Limb (tissue), 2 donors: ENCODE data around the gene NUDT9.
"Not testable (repeated sequence)": the region's sequence is repeated elsewhere in the genome, so short reads cannot be mapped to it uniquely, and the experiment has no call there.

Source experiments
- DNase-seq, 2 donors: peaks; one replicate each; pipeline ENCODE4 v3.0.0-alpha.2; 2016; ENCODE audit errors: extremely low spot score in 2 of 2

Gene NUDT9

DNA sequence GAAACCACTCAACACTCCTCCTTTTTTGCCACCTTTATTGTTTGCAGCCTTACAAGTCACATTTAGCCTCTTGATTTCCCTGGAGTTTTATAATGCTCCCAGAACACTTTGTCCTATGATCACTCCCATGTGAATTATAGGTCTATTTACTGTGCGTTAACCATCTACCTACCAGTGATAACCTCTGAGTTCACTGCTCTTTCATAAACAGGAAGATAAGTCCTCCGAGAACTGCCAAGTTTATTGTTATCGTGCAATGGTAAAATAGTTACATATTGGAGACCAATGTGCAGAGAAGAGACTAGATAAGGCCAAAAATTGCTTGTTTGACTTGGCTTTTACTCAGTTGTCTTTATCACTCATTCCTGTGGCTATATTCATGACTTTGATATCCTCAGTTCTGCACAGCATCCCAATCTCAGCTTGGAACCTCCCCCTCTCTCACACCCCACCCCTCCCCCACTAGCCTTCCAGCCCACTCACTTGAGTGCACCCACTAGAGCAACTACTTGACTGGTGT, 12.9 kb upstream of the NUDT9 start:
- no peak for DNase-seq

DNA sequence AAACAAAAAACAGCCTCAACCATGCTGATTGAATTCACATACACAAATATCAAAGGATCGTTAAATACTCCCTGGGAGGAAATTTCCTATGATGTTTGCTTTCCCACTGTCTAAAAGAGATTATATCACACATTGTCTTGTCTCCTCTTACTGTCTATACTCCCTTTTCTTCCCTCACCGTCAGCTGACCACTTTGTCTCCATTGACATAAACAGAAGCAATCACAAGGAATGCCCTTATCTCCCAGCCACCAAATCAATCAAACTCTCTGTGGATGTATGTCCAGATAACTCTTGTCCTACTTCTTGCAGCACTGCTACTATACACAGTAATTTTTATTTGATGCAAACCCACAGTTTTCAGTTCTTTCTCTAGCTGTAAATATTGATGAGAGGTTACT, 12.2 kb upstream of the NUDT9 start:
- DNase-seq: no peak

DNA sequence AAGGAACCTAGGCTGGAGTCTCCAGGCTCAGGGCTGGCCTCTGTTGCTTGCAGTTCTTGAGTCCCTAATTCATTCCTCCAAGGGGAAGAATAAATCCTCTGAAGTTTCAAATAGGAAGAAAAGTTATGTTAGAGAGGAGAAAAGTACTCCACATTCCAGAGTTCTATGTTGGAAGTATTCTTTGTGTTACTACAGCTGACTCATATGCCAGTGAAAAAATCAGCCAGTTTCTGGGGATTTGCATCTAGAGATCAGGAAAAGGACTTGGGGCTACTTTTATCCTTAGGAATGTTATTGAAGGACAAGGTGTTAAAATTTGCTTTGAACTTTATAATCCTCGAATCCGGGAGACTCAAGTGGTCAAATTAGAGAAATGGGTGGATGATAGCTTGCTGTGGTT, 11.7 kb upstream of the NUDT9 start:
- no peak for DNase-seq

DNA sequence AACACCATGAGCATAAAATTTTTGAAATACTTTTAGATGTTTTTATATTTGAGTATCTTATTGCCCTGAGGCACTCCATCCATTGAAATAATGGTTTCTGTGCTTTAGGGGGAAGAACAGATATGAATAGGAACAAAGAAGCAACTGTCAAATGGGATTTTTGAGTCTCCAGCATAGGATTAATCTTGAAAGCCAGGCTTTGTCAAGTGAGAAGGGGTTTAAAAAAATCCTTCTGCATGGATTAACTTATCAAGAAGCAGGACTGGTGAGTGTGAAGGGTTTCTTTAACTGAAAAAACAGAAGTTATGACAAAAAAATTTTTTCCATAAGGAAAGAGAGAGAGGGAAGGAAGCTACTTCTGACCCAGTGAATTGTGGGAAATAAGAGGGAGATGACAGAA, 7.6 kb upstream of the NUDT9 start:
- no peak for DNase-seq

DNA sequence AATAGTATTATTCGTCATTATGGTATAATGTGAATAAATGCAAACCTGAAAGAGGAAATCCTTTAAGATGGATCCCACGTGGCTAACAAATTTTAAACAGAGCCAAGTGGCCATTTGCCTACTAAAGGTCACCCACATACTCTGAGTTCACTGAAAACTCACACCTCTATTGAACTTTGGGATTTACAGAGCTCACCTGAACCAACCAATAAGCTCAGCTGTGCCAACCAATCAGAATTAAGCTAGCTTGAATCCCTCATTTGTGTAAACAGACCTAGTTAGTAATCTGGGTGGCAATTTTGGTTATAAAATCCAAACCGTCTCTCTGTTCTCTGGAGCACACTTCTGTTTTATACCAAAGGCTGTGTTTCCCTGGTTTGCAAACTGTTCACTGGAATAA, 5.4 kb upstream of the NUDT9 start:
- no peak for DNase-seq

DNA sequence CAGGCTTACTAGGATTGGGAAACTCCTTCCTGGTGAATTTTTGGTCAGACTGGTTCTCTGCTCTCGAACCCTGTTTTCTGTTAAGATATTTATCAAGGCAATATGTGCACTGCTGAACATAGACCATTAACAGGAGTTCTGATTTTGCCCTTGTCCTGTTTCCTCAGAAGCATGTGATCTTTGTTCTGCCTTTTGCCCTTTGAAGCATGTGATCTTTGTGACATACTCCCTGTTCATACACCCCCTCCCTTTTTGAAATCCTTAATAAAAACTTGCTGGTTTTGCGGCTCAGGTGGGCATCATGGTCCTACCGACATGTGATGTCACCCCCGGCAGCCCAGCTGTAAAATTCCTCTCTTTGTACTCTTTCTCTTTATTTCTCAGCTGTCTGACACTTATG, 4.0 kb upstream of the NUDT9 start:
- DNase-seq: not testable (repeated sequence)

DNA sequence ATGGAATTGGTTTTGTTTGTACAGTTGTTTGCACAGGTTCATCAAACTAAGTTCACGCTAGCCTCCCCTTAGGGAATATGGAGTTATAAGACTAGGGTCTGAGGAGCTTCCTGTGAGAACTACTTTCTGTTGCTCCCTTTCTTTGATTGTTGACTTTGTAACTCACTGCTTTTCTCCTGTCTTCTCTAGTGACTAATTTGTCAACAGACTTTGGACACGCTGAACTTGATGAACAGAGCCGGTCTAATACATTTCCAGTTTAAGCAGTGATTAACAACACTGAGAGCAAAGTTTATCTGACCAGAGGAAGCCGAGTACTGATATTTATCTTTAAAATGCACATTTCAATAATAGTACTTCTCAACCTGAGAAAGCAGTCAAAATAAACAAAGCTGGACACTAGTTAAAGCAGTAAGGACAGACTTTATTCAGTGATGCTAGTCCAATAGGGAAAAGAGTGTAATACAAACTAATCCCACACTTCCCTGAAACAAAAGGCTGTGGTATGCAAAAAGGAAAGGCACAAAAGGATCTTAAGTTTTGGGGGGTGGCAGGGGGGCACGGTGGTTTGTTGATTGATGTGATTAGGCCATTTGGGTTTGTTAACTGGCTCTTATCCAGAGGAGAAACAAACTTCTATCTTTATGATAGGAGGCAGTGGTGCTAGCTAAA, 2.7 kb upstream of the NUDT9 start:
- DNase-seq: no peak

DNA sequence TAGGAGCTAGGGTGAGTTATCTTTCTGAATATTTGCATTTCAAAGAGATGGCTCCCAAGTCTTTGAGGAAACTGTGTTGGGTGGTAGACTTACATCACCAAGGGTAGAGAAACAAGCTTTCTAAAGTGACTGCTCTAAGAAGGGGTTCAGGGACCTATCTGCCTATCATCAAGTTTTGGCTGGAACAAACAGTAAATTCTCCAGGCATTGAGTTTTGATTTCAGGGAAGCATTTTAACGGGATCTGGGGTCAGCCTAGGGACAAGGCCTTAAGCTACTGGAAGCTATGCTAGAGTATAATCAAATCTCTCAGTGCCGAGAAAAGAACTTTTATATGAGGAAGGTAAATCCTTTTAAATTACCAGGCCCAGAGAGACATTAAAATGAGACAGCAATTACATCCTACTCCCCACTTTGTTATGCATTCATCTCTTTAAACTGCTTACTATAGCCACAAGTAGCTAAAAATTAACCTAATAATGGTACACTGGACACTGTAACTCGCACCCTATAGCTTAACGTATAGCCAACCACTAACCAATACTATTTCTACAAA, 2.0 kb upstream of the NUDT9 start:
- no peak for DNase-seq

DNA sequence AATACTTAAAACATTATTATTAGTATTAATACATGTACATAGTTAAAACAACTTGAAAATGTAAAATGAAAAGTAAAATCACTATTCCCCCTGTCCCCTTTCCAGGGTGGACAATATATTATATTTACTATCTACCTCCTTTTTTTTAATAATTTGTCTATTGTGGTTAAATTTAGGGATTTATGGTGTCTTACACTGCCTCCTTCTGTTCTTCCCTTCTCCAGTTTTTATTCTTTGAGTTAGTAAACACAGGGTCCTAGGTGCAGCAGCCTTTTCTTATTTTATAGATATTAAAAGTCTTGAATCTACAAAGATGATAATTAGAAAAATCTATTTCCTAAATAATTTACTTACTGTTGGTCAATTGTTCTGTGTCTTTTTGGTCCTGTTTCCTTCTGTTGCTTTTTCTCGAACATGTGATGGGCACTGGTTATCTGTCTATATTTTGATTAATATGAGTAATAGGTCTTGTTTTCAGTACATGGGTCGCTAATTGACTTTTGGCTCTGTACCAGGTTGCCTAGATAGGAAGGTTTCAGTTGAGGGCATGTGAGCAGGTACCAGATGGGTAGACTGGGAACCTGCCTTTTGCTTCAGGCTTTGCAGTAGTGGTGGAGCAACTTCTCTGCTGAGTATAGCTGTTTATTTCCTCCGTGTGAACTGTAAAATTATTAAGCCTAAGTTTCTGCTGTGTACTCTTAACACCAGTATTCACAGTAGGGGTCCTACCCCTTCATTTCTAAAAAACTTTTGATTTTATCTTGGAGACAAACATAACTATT, 1.1 kb downstream of the NUDT9 start:
- no peak for DNase-seq

DNA sequence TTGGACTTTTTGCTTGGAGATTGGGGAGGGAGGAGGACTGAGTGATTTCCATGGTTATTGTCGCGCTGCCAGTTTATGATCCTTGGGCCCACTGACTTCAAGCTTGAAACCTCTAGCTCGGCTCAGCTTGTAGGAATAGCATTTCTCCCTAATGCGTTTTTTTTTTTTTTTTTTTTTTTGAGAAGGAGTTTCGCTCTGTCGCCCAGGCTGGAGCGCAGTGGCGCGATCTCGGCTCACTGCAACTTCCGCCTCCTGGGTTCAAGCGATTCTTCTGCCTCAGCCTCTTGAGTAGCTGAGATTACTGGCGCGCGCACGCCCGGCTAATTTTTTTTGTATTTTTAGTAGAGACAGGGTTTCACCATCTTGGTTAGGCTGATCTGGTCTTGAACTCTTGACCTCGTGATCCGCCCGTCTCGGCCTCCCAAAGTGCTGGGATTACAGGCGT, 1.7 kb downstream of the NUDT9 start:
- DNase-seq: not testable (repeated sequence)

DNA sequence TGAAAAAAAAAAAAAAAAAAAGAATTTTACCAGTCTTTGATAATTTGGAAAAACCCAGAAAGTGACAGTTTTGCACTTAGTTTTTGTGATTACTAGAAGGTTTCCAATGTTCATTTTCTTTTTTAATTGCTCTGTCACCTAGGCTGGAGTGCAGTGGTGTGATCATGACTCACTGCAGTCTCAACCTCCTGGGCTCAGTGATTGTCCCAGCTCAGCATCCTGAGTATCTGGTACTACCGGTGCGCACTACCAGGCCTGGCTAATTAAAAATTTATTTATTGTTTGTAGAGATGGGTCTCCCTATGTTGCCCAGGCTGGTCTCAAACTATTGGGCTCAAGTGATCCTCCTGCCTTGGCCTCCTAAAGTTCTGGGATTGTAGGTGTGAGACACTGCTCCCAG, 3.3 kb downstream of the NUDT9 start:
- no peak for DNase-seq

DNA sequence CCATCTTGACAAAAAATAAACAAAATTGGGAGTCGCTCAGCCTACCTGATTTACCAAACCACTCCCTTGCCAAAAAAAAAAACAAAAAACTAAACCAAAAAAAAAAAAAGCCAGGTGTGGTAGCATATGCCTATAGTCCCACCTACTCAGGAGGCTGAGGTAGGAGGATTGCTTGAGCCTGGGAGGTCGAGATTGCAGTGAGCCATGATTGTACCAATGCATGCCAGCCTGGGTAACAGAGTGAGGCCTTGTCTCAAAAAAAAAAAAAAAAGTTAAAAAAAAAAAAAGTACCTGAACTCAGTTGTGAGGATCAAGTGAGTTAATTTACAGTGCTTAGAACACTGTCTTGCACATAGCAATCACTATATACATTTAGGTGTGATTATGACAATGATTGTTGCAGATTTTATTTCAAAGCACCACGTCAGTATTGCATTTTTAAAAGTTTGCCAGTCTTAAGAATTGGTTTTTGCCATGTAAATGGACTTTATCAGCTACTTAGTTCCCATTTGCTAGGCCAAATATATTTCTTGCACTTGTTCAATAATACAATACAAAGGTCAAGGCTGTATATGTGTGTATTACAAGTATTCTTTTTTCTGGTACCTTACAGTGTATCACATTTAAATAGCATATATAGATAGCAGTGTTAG, 4.6 kb downstream of the NUDT9 start:
- DNase-seq: no peak

DNA sequence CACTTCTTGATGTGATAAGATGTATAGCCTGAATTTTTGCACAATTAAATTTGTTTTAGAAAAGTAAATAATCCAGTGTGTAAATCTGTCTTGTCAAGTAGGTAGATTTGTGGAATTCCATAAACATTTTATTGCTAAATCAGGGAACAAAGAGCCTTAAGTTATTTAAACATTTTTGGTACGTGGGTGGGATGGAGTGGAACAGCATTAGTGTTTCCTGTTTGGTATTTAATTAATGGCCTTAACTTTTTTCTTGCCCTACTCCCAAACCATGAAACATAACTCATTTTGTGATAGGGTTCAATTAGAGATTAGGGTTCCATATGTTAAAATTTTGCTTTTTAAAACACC, 5.1 kb downstream of the NUDT9 start:
- no peak for DNase-seq

DNA sequence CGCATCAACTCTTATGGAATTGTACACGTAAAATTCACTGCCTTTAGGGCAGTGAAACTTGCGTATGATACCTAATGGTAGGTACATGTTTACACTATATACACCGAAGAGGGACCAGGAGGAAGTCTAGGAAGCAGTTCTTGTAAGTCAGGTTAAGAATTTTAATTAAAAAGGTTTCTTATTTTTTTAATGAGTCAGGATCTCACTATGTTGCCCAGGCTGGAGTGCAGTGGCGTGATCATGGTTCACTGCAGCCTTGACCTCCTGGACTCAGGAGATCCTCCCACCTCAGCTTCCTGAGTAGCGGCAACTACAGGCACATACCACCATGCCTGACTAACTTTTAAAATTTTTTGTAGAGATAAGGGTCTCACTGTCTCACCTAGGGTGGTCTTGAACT, 6.6 kb downstream of the NUDT9 start:
- DNase-seq: no peak

DNA sequence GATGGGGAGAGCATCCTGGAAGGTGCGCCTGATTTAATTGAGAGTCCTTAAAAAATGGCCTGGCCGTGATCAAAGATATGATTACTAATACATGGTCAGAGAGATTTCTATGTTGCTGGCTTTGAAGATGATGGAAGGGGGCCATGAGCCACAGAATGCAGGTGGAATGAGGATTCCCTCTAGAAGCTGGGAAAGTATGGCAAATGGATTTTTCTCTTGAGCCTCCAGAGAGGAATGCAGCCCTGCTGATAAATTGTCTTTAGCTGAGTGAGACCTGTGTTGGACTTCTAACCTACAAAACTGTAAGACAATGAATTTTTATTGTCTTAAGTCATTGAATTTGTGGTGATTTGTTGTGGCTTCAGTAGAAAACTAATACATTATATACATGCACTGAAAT, 7.7 kb downstream of the NUDT9 start:
- no peak for DNase-seq

DNA sequence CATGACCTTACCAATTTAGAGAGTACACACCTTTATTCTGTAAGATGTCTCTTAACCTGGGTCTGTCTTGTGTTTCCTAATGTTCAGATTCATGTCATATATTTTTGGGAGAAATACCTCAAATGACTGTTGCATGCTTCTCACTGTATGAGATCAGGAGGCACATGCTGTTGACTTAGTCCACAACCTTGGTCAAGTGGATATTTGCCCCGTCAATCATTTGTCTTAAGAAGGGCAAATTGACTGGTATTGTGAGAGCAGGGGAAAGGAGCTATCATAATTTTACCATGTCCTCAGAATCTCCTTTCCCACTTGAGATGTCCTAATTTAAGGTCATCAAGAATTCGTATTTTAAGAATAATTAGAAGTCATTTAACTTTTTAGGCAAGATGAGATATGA, 11.0 kb downstream of the NUDT9 start:
- no peak for DNase-seq

DNA sequence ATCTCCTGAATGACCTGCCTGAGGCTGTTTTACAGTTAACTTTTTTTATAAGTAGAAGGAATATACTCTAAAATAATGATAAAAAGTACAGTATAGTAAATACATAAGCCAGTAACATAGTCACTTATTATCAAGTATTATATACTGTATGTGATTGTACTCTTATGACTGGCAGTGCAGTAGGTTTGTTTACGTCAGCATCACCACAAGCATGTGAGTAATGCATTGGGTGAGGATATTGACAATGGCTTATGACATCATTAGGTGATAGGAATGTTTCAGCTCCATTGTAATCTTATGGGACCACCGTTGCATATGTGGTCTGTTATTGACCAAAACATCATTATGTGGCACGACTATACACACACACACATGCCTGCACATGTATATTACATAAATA, 20.5 kb downstream of the NUDT9 start:
- no peak for DNase-seq

DNA sequence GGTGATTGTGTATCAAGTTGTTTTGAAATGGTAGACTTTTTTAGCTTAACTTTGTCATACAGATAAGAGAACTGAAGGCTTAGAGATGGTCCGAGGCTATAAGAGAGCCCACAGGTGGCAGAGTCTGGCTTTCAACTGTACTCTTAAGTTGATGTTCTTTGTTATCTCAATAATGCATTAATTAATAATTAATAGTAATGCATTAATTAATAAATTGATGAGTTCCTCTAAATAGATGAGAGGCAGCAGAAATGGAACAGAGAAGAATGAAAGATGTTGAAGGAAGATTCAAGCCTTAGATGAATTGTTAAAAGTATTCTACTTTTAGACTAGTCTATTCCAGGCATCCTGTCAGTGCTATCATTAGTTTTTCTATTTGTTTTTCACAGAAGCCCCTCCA, 22.4 kb downstream of the NUDT9 start:
- no peak for DNase-seq

DNA sequence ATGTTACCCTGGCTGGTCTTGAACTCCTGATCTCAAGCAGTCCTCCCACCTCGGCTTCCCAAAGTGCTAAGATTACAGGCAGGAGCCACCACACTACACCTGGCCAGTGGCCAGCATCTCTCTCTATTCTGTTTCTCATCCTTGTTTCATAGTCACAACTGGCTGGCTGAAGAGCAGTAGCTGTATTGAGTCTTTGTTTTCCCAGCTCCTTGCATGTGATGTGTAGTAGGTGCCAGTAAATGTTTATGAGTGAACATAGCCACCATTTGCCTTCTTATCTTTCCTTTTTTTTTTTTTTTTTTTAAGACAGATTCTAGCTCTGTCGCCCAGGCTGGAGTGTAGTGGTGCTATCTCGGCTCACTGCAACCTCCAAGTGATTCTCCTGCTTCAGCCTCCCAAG, 23.6 kb downstream of the NUDT9 start:
- DNase-seq: no peak

DNA sequence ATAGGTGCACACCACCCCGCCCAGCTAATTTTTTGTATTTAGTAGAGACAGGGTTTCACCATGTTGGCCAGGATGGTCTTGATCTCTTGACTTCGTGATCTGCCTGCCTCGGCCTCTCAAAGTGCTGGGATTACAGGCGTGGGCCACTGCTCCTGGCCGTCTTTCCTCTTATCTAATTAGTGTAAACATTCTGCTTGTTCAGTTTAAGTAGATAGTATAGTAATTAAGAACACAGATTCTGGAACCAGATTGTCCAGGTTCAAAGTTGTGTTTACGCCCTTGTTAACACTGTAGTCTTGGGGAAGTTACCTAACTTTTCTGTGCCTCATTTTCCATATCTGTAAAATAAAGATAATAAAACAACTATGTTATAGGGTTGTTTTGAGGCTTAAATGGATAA, 24.0 kb downstream of the NUDT9 start:
- DNase-seq: not testable (repeated sequence)

DNA sequence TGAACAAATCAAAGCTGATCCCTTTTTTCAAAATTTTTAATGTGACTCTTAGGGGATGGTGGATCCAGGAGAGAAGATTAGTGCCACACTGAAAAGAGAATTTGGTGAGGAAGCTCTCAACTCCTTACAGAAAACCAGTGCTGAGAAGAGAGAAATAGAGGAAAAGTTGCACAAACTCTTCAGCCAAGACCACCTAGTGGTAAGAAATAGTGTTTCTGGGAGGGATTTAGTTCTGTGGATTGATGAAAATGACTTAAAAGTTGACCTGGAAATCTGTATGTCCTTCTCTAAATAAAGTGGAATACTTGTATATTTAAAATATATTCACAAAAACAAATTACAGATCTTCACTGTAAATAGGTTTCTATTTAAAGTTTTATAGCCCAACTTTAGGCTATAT, 29.2 kb downstream of the NUDT9 start:
- no peak for DNase-seq

DNA sequence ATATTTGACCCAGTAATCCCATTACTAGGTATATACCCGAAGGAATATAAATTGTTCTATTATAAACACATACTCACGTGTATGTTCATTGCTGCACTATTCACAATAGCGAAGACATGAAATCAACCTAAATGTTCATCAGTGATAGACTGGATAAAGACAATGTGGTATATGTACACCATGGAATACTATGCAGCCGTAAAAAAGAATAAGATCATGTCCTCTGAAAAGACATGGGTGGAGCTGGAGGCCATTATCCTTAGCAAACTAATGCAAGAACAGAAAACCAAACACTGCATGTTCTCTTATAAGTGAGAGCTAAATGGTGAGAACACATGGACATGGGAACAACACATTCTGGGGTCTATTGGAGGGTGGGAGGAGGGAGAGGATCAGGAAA, 36.5 kb downstream of the NUDT9 start:
- no peak for DNase-seq
